PFSK-1 (cell line): ENCODE data around the gene CCL3.

Experiments
- POLR2AphosphoS5 ChIP-seq: IDR thresholded peaks from 2 replicates; pipeline ENCODE4 v1.6.1; 2012; ENCODE audit warnings: low read depth, mild to moderate bottlenecking, control low read depth, low read length, moderate library complexity
- REST ChIP-seq, 2 experiments: IDR thresholded peaks; 2 replicates each; pipeline versions ENCODE4 v1.6.1 to v1.8.0; 2011 to 2012; ENCODE audit warnings: low read depth in 2 of 2, low read length in 2 of 2, control low read depth in 1 of 2, inconsistent platforms in 1 of 2, mild to moderate bottlenecking in 1 of 2, moderate library complexity in 1 of 2; ENCODE audit not compliant: insufficient read depth in 1 of 2
- SIN3A ChIP-seq: IDR thresholded peaks from 2 replicates; pipeline ENCODE4 v1.6.1; 2012; ENCODE audit warnings: mild to moderate bottlenecking, low read length, moderate library complexity, borderline replicate concordance; ENCODE audit not compliant: insufficient read depth
- TAF1 ChIP-seq: IDR thresholded peaks from 2 replicates; pipeline ENCODE4 v1.6.1; 2012; ENCODE audit warnings: low read length, control low read depth, borderline replicate concordance; ENCODE audit not compliant: insufficient read depth

DNA sequence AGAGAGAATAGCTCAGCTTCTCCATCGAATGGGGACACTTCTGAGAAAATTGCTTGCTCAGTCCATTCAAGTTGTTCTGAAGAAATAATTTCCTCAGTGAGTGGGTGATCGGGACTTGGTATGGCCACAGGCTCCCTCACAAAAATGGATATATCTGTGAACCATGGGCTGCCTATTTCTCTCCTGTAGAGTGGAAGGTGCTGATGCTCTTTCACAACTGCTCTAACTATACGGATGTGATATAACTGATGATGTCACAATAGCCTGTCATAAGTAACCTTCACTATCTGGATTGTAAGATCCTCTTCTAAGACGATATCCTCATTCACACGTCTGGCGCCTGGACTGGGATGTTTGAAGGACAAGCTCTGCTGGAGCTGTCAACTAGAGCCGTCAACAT lies 30.5 kb downstream of the CCL3 start:
- no peak for TF ChIP-seq POLR2AphosphoS5
- no peak for TF ChIP-seq REST (IDR thresholded peaks at IDR 0.05; ENCODE audit: insufficient read depth in 1 of 2, low read depth in 2 of 2, low read length in 2 of 2)
- TF ChIP-seq TAF1: no peak
- no peak for TF ChIP-seq SIN3A
